HepG2 (cell line): ENCODE results near the gene MTF1. TPM values are rescaled to one million over a fixed set of nuclear protein-coding genes. Genes with fewer than 3 reads are reported as not detected.

ENCODE experiments used
- BHLHE40 ChIP-seq: IDR thresholded peaks from 2 replicates; pipeline ENCODE4 v1.6.1; 2011; ENCODE audit warnings: low read length, improper control_type of control experiment
- BRF2 ChIP-seq: sonication (generic); formaldehyde crosslinking; IDR thresholded peaks from 2 replicates; pipeline ENCODE4 v1.8.1; 2022; ENCODE audit warnings: mild to moderate bottlenecking, missing genetic modification reagents
- CC2D1A ChIP-seq: sonication (generic); formaldehyde crosslinking; IDR thresholded peaks from 2 replicates; pipeline ENCODE4 v1.8.1; 2023; ENCODE audit warnings: mild to moderate bottlenecking, missing genetic modification reagents
- DMTF1 ChIP-seq: sonication (generic); formaldehyde crosslinking; IDR thresholded peaks from 2 replicates; pipeline ENCODE4 v1.4.0; 2020; ENCODE audit warnings: mild to moderate bottlenecking, missing genetic modification reagents
- HDAC6 ChIP-seq: fragments of 200-600 bp; sonication (generic); IDR thresholded peaks from 2 replicates; pipeline ENCODE4 v1.7.0; 2017; ENCODE audit warnings: mild to moderate bottlenecking, antibody characterized with exemption, low read length, low read depth
- HIVEP1 ChIP-seq: sonication (generic); formaldehyde crosslinking; IDR thresholded peaks from 2 replicates; pipeline ENCODE4 v1.4.0; 2020; ENCODE audit warnings: mild to moderate bottlenecking, missing genetic modification reagents
- HOXA3 ChIP-seq: sonication (generic); formaldehyde crosslinking; IDR thresholded peaks from 2 replicates; pipeline ENCODE4 v1.5.0; 2020; ENCODE audit warnings: missing genetic modification reagents
- IKZF5 ChIP-seq: IDR thresholded peaks from 2 replicates; pipeline ENCODE4 v1.6.1; 2018; ENCODE audit warnings: missing genetic modification reagents, mild to moderate bottlenecking, missing compliant biosample characterization
- KLF13 ChIP-seq: sonication (generic); formaldehyde crosslinking; IDR thresholded peaks from 2 replicates; pipeline ENCODE4 v1.4.0; 2020; ENCODE audit warnings: mild to moderate bottlenecking, missing genetic modification reagents
- LRRFIP1 ChIP-seq: sonication (generic); formaldehyde crosslinking; conservative IDR thresholded peaks from 2 replicates; pipeline ENCODE4 v1.4.0; 2020; ENCODE audit warnings: missing genetic modification reagents
- RAD21 ChIP-seq: fragments of 450-650 bp; formaldehyde crosslinking; IDR thresholded peaks from 2 replicates; pipeline ENCODE4 v1.5.0; 2020; ENCODE audit warnings: mild to moderate bottlenecking
- SIN3A ChIP-seq: IDR thresholded peaks from 2 replicates; pipeline ENCODE4 v1.6.1; 2011; ENCODE audit warnings: low read depth, mild to moderate bottlenecking, control low read depth, low read length, borderline replicate concordance
- SOX5 ChIP-seq: IDR thresholded peaks from 2 replicates; pipeline ENCODE4 v1.6.1; 2016; ENCODE audit warnings: borderline replicate concordance
- TGIF2 ChIP-seq: IDR thresholded peaks from 2 replicates; pipeline ENCODE4 v1.6.1; 2016; ENCODE audit warnings: control low read depth, missing compliant biosample characterization
- WIZ ChIP-seq: sonication (generic); formaldehyde crosslinking; IDR thresholded peaks from 2 replicates; pipeline ENCODE4 v1.5.1; 2020; ENCODE audit warnings: mild to moderate bottlenecking, missing genetic modification reagents
- ZBTB7A ChIP-seq: sonication (generic); formaldehyde crosslinking; IDR thresholded peaks from 2 replicates; pipeline ENCODE4 v1.8.0; 2022; ENCODE audit warnings: mild to moderate bottlenecking, missing genetic modification reagents
- ZC3H13 ChIP-seq: sonication (generic); formaldehyde crosslinking; IDR thresholded peaks from 2 replicates; pipeline ENCODE4 v1.8.1; 2023; ENCODE audit warnings: mild to moderate bottlenecking, missing genetic modification reagents, moderate library complexity
- ZNF136 ChIP-seq: sonication (generic); formaldehyde crosslinking; IDR thresholded peaks from 2 replicates; pipeline ENCODE4 v1.8.1; 2022; ENCODE audit warnings: low read depth, mild to moderate bottlenecking, moderate library complexity, missing genetic modification reagents
- ZNF264 ChIP-seq: sonication (generic); formaldehyde crosslinking; IDR thresholded peaks from 2 replicates; pipeline ENCODE4 v1.4.0; 2020; ENCODE audit warnings: missing genetic modification reagents
- ZNF329 ChIP-seq: sonication (generic); formaldehyde crosslinking; IDR thresholded peaks from 2 replicates; pipeline ENCODE4 v1.9.0; 2021; ENCODE audit warnings: low read depth, mild to moderate bottlenecking, missing genetic modification reagents
- ZNF564 ChIP-seq: sonication (generic); formaldehyde crosslinking; IDR thresholded peaks from 2 replicates; pipeline ENCODE4 v1.8.1; 2023; ENCODE audit warnings: mild to moderate bottlenecking, missing genetic modification reagents
- ZNF570 ChIP-seq: sonication (generic); formaldehyde crosslinking; IDR thresholded peaks from 2 replicates; pipeline ENCODE4 v1.4.0; 2020; ENCODE audit warnings: mild to moderate bottlenecking, missing genetic modification reagents, borderline replicate concordance
- ZNF605 ChIP-seq: sonication (generic); formaldehyde crosslinking; IDR thresholded peaks from 2 replicates; pipeline ENCODE4 v1.8.0; 2022; ENCODE audit warnings: mild to moderate bottlenecking, missing genetic modification reagents
- ZNF619 ChIP-seq: sonication (generic); formaldehyde crosslinking; IDR thresholded peaks from 2 replicates; pipeline ENCODE4 v1.4.0; 2020; ENCODE audit warnings: mild to moderate bottlenecking, missing genetic modification reagents
- ZNF761 ChIP-seq: sonication (generic); formaldehyde crosslinking; conservative IDR thresholded peaks from 2 replicates; pipeline ENCODE4 v1.4.0; 2020; ENCODE audit warnings: mild to moderate bottlenecking, missing genetic modification reagents
- ZSCAN12 ChIP-seq: sonication (generic); formaldehyde crosslinking; IDR thresholded peaks from 2 replicates; pipeline ENCODE4 v1.9.0; 2021; ENCODE audit warnings: mild to moderate bottlenecking, missing genetic modification reagents
- polyA plus RNA-seq, 8 experiments: library from polyadenylated mRNA; depleted of rRNA in 3 of 8; stranded (reverse) in 7 of 8; unstranded in 1 of 8; fragments of >200 nt; fragmentation: Illumina TruSeq in 4 of 8; extraction: Trizol in 4 of 8; gene quantifications; 2 replicates each; pipeline versions ENCODE4 v1.2.1 to v1.2.3, GENCODE V29; 2011 to 2016; ENCODE audit warnings: low read depth in 4 of 8, missing spikeins in 1 of 8, mixed read lengths in 1 of 8; ENCODE audit not compliant: insufficient read depth in 1 of 8
- total RNA-seq, 5 experiments: library from RNA; depleted of rRNA; stranded (reverse); fragments of >200 nt; fragmentation: Illumina TruSeq; extraction: Trizol; gene quantifications; 2 replicates each; pipeline ENCODE4 v1.2.3, GENCODE V29; 2016; ENCODE audit warnings: low read depth in 1 of 5

Gene MTF1
- total and polyA plus RNA-seq, 2 of the 13 experiments (the other 11 are each of a cell fraction or from before 2014, with no cell fraction given): 2.4 to 3.3 TPM

GRCh38 chr1:37793773-37794371 is 65.5 kb downstream of the MTF1 start, which contains the start of gene MANEAL (continued):
- TF ChIP-seq BRF2 (CRISPR knock-in tag): peak; percentile 66; the same call in 1 of the 2 replicates
- TF ChIP-seq SOX5: no peak
- TF ChIP-seq BHLHE40: peak; percentile 47
- no peak for TF ChIP-seq ZNF570 (CRISPR knock-in tag)
- TF ChIP-seq ZC3H13 (CRISPR knock-in tag): peak; percentile 79
- no peak for TF ChIP-seq HDAC6
- no peak for TF ChIP-seq ZNF761
- no peak for TF ChIP-seq ZNF329 (CRISPR knock-in tag)
- TF ChIP-seq IKZF5: no peak
- TF ChIP-seq ZNF605 (CRISPR knock-in tag): no peak
- TF ChIP-seq RAD21 (CRISPR knock-in tag): peak; percentile 48
- TF ChIP-seq WIZ (CRISPR knock-in tag): no peak
- no peak for TF ChIP-seq ZNF136 (CRISPR knock-in tag)
- TF ChIP-seq LRRFIP1: no peak
- TF ChIP-seq TGIF2 (CRISPR knock-in tag): no peak
- TF ChIP-seq SIN3A: no peak
- no peak for TF ChIP-seq CC2D1A (CRISPR knock-in tag)
- TF ChIP-seq ZSCAN12: no peak
- no peak for TF ChIP-seq ZNF619 (CRISPR knock-in tag)
- no peak for TF ChIP-seq ZNF564 (CRISPR knock-in tag)
- no peak for TF ChIP-seq KLF13 (CRISPR knock-in tag)
- TF ChIP-seq ZBTB7A: 0 out of 2 replicates have a peak, but pooled peaks have one; percentile 18
- TF ChIP-seq HOXA3 (CRISPR knock-in tag): peak; percentile 67; the same call in 1 of the 2 replicates
- no peak for TF ChIP-seq ZNF264
- no peak for TF ChIP-seq DMTF1
- no peak for TF ChIP-seq HIVEP1 (CRISPR knock-in tag)
